Measurements from ENCODE around the gene ABCC3.
A peak's percentile ranks its signal among the peaks of the same experiment; 100 is the strongest.

The ABCC3 gene

GRCh38 chr17:50647187-50647586 lies 12.5 kb downstream of the ABCC3 start:
- no peak for DNase-seq (ENCODE audit: extremely low spot score)
- ChIA-PET CTCF (no interaction called here), POLR2A (no interaction called here)
- TF ChIP-seq NFRKB (IDR thresholded peaks at IDR 0.05) (no peak), FOXA1 (IDR thresholded peaks at IDR 0.05) (no peak), L3MBTL2 (conservative IDR thresholded peaks at IDR 0.05) (no peak), ELF4 (IDR thresholded peaks at IDR 0.05) (no peak), SUZ12 (IDR thresholded peaks at IDR 0.05) (no peak), CTBP1 (IDR thresholded peaks at IDR 0.05; ENCODE audit: borderline replicate concordance) (no peak), TARDBP (IDR thresholded peaks at IDR 0.05) (no peak), SP1 (IDR thresholded peaks at IDR 0.05) (no peak), ARNT (IDR thresholded peaks at IDR 0.05) (no peak), LEF1 (IDR thresholded peaks at IDR 0.05; ENCODE audit: borderline replicate concordance) (no peak), FOXK2 (IDR thresholded peaks at IDR 0.05) (no peak), HDGF (IDR thresholded peaks at IDR 0.05; ENCODE audit: borderline replicate concordance) (no peak), ZNF384 (IDR thresholded peaks at IDR 0.05) (no peak), BHLHE40 (IDR thresholded peaks at IDR 0.05; ENCODE audit: borderline replicate concordance) (no peak), FOXM1 (IDR thresholded peaks at IDR 0.05; ENCODE audit: borderline replicate concordance) (no peak)
- TF ChIP-seq, protein P1, sequence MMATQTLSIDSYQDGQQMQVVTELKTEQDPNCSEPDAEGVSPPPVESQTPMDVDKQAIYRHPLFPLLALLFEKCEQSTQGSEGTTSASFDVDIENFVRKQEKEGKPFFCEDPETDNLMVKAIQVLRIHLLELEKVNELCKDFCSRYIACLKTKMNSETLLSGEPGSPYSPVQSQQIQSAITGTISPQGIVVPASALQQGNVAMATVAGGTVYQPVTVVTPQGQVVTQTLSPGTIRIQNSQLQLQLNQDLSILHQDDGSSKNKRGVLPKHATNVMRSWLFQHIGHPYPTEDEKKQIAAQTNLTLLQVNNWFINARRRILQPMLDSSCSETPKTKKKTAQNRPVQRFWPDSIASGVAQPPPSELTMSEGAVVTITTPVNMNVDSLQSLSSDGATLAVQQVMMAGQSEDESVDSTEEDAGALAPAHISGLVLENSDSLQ (IDR thresholded peaks at IDR 0.05): no peak

DNA sequence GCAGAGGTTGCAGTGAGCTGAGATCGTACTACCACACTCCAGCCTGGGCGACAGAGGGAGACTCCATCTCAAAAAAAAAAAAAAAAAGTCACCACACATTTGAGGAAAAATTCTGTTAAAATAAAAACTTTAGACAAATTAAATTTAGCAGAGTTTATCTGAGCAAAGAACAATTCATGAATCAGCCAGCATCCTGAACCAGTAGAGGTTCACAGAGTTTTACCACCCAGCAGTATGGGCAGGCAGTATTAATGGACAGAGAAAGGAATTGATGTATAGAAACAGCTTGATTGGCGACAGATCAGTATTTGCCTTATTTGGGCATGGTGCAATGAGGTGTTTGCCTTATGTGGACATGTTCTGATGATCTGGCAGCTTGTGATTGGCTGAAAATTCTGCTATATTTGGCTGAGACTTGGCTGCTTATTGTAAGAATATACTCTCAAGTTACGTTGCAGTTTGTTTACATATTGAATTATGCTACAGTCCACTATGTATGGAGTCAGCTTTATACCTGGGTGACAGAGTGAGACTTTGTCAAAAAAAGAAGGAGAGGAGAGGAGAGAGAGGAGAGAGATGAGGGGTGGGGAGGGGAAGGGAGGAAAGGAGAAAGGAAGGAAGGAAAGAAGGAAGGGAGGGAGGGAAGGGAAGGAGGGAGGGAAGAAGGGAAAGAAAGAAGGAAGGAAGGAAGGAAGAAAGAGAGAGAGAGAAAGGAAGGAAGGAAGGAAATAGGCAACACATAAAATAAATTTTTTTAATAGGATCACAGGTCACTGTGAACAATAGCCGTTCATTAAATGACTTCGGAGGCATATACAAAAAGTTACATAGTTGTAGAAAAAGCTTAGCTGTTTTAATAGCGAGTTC lies 14.6 kb downstream of the ABCC3 start:
- TF ChIP-seq, protein P1 (IDR thresholded peaks at IDR 0.05): 0 out of 2 replicates have a peak, but pooled peaks have one; percentile 21
- no peak for TF ChIP-seq L3MBTL2 (conservative IDR thresholded peaks at IDR 0.05)

GRCh38 chr17:50651661-50652060 lies 17.0 kb downstream of the ABCC3 start:
- DNase-seq (ENCODE audit: extremely low spot score): no peak
- ChIA-PET CTCF (interaction anchor here (0.6 to 1.3 kb wide), 3 partner anchors 10 to 105 kb away, joined by 3 to 5 read pairs (median 5); partner anchors contain the start of gene SPATA20), POLR2A (interaction anchor here (0.6 kb wide), 1 partner anchor 17 kb away, joined by 3 read pairs; no protein-coding TSS in a partner anchor)
- TF ChIP-seq BHLHE40 (IDR thresholded peaks at IDR 0.05; ENCODE audit: borderline replicate concordance) (no peak), ZNF384 (IDR thresholded peaks at IDR 0.05) (no peak), SUZ12 (IDR thresholded peaks at IDR 0.05) (no peak), CTBP1 (IDR thresholded peaks at IDR 0.05; ENCODE audit: borderline replicate concordance) (no peak), TARDBP (IDR thresholded peaks at IDR 0.05) (no peak), SP1 (IDR thresholded peaks at IDR 0.05) (no peak), HDGF (IDR thresholded peaks at IDR 0.05; ENCODE audit: borderline replicate concordance) (no peak), ARNT (IDR thresholded peaks at IDR 0.05) (no peak), L3MBTL2 (conservative IDR thresholded peaks at IDR 0.05) (no peak), FOXA1 (IDR thresholded peaks at IDR 0.05) (no peak), ELF4 (IDR thresholded peaks at IDR 0.05) (no peak), NFRKB (IDR thresholded peaks at IDR 0.05) (no peak), FOXM1 (IDR thresholded peaks at IDR 0.05; ENCODE audit: borderline replicate concordance) (no peak), FOXK2 (IDR thresholded peaks at IDR 0.05) (no peak), LEF1 (IDR thresholded peaks at IDR 0.05; ENCODE audit: borderline replicate concordance) (no peak)
- TF ChIP-seq, protein P1 (IDR thresholded peaks at IDR 0.05): no peak

More for the DNA sequence above, 14.6 kb downstream of the ABCC3 start:
- ChIA-PET POLR2A (interaction anchor here (0.7 kb wide), 1 partner anchor 17 kb away, joined by 3 read pairs; no protein-coding TSS in a partner anchor), CTCF (interaction anchor here (0.5 to 1.3 kb wide), 5 partner anchors 10 to 98 kb away, joined by 3 to 4 read pairs (median 4); no protein-coding TSS in a partner anchor)
- DNase-seq (ENCODE audit: extremely low spot score): peak; percentile 49

GRCh38 chr17:50653738-50654137 lies 19.1 kb downstream of the ABCC3 start:
- no peak for TF ChIP-seq LEF1 (IDR thresholded peaks at IDR 0.05; ENCODE audit: borderline replicate concordance)
- CTCF ChIA-PET: interaction anchor here (1.3 kb wide), 1 partner anchor 103 kb away, joined by 3 read pairs; no protein-coding TSS in a partner anchor
- DNase-seq (ENCODE audit: extremely low spot score): no peak
- POLR2A ChIA-PET: interaction anchor here (1.0 kb wide), 2 partner anchors 14 to 16 kb away, joined by 3 to 4 read pairs; no protein-coding TSS in a partner anchor

- POLR2A ChIA-PET: no interaction called here
- DNase-seq (ENCODE audit: extremely low spot score): no peak
- TF ChIP-seq NFRKB (IDR thresholded peaks at IDR 0.05): no peak
- TF ChIP-seq FOXA1 (IDR thresholded peaks at IDR 0.05): no peak
- CTCF ChIA-PET: no interaction called here
Measured at GRCh38 chr17:50656509-50656908, 21.8 kb downstream of the ABCC3 start.

DNA sequence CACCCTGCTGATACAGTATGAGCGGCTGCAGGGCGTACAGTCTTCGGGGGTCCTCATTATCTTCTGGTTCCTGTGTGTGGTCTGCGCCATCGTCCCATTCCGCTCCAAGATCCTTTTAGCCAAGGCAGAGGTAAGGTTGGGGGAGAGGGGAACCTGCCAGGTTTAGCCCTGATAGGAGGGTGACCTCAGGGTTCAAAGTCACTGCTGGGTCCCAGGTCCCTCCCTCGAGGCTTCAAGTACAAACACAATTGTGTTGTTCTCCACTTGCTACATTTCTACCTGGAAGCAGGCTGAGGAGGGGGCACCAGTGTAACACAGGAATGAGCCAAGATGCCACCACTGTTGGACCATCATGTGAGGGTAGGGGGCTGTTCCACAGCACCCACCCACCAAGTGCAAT lies 22.4 kb downstream of the ABCC3 start:
- no peak for DNase-seq (ENCODE audit: extremely low spot score)
- TF ChIP-seq LEF1 (IDR thresholded peaks at IDR 0.05; ENCODE audit: borderline replicate concordance): no peak
- TF ChIP-seq FOXM1 (IDR thresholded peaks at IDR 0.05; ENCODE audit: borderline replicate concordance): no peak
- no peak for TF ChIP-seq BHLHE40 (IDR thresholded peaks at IDR 0.05; ENCODE audit: borderline replicate concordance)
- no peak for TF ChIP-seq SUZ12 (IDR thresholded peaks at IDR 0.05)
- TF ChIP-seq CTBP1 (IDR thresholded peaks at IDR 0.05; ENCODE audit: borderline replicate concordance): no peak
- no peak for TF ChIP-seq HDGF (IDR thresholded peaks at IDR 0.05; ENCODE audit: borderline replicate concordance)
- TF ChIP-seq SP1 (IDR thresholded peaks at IDR 0.05): no peak
- TF ChIP-seq, protein P1 (IDR thresholded peaks at IDR 0.05): no peak
- TF ChIP-seq FOXA1 (IDR thresholded peaks at IDR 0.05): no peak
- no peak for TF ChIP-seq NFRKB (IDR thresholded peaks at IDR 0.05)
- TF ChIP-seq ELF4 (IDR thresholded peaks at IDR 0.05): no peak
- no peak for TF ChIP-seq FOXK2 (IDR thresholded peaks at IDR 0.05)
- no peak for TF ChIP-seq ZNF384 (IDR thresholded peaks at IDR 0.05)
- no peak for TF ChIP-seq ARNT (IDR thresholded peaks at IDR 0.05)
- TF ChIP-seq L3MBTL2 (conservative IDR thresholded peaks at IDR 0.05): no peak
- TF ChIP-seq TARDBP (IDR thresholded peaks at IDR 0.05): no peak
- ChIA-PET CTCF (no interaction called here), POLR2A (no interaction called here)

All from HEK293T (cell line).